Ramos (cell line): ENCODE measurements around the gene SPIN1.
"Not testable (repeated sequence)": the region's sequence is repeated elsewhere in the genome, so short reads cannot be mapped to it uniquely, and the experiment has no call there.

Source experiments
- in situ Hi-C: fragments of 300-500 bp; cut with MboI; formaldehyde crosslinking; loops from one replicate; pipeline ENCODE4 v1.14.3; 2022; ENCODE audit warnings: low sequenced_read_pairs; ENCODE audit not compliant: unreplicated experiment

Gene SPIN1

GRCh38 chr9:88388203-88388885, at the start of gene SPIN1:
Gene SPIN1 (plus strand): TSS chr9:88388444. CDS start chr9:88426540, 38,096 bp downstream.
- in situ Hi-C loops: no loop called here

GRCh38 chr9:88339317-88339716, 48.9 kb upstream of the SPIN1 start:
- in situ Hi-C loops: no loop called here

DNA sequence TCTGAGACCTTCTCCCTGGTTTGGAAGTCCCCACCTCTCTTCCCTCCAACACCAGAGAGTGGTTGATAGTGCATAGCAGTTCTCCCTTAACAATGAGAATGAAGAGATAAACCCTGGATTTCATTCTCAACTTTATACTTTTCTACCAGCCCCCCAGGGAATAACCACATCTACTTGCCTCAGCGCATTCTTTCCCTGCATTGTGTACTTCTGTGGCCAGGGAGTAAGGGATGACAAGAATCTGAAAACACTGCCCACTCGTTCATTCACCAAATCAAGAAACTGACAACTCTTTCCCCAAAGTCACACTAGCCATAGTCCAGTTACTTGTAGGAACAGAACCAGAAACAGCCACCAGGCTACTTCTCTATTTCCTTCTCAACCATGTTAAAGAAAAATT, 46.0 kb upstream of the SPIN1 start:
- in situ Hi-C loops: no loop called here

GRCh38 chr9:88344013-88344412, 44.2 kb upstream of the SPIN1 start:
- in situ Hi-C loops: no loop called here

DNA sequence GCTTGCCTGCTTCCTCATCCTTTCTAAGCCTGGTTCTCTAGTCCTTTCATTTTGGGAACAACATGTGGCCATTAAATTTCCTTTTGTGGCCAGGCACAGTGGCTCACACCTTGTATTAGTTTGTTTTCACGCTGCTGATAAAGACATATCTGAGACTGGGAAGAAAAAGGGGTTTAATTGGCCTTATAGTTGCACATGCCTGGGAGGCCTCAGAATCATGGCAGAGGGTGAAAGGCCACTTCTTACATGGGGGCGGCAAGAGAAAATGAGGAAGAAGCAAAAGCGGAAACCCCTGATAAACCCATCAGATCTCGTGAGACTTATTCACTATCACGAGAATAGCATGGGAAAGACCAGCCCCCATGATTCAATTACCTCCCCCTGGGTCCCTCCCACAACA, 37.9 kb upstream of the SPIN1 start:
- in situ Hi-C loops: not testable (repeated sequence)

GRCh38 chr9:88355166-88355565, 33.1 kb upstream of the SPIN1 start:
- in situ Hi-C loops: no loop called here

DNA sequence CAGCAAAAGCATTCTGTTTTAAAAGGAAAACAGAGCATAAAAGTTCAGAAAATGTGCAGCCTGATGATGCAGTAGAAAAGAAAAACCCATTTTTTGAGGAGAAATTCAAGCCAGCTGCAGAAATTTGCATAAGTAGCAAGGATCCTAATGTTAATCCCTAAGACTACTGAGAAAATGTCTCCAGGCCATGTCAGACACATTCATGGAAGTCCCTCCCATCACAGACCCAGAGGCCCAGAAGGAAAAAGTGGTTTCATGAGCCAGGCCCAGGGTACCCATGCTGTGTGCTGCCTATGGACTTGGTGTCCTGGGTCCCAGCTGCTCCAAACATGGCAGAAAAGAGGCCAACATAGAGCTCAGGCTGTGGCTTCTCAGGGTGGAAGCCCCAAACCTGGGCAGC, 31.0 kb upstream of the SPIN1 start:
- in situ Hi-C loops: not testable (repeated sequence)

DNA sequence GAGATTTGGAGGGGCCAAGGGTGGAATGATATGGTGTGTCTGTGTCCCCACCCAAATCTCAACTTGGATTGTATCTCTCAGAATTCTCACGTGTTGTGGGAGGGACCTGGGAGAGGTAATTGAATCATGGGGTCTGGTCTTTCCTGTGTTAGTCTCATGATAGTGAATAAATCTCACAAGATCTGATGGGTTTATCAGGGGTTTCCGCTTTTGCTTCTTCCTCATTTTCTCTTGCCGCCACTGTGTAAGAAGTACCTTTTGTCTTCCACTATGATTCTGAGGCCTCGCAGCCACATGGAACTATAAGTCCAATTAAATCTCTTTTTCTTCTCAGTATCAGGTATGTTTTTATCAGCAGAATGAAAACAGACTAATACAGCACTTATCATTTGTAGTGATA, 29.5 kb upstream of the SPIN1 start:
- in situ Hi-C loops: no loop called here

GRCh38 chr9:88359974-88360373, 28.3 kb upstream of the SPIN1 start:
- in situ Hi-C loops: no loop called here

DNA sequence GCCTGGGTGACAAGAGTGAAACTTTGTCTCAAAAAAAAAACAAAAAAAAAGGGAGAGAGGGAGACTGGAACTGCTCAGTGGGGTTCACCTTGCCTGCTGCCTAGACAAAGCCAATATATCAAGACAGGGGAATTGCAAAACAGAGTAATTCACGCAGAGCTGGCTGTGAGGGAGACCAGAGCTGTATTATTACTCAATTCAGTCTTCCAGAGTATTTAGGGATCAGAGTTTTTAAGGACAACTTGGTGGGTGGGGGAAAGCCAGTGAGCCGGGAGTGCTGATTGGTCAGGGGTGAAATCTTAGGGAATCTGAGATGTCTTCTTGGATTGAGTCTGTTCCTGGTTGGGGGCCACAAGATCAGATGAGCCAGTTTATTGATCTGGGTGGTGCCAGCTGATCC, 25.6 kb upstream of the SPIN1 start:
- in situ Hi-C loops: no loop called here

DNA sequence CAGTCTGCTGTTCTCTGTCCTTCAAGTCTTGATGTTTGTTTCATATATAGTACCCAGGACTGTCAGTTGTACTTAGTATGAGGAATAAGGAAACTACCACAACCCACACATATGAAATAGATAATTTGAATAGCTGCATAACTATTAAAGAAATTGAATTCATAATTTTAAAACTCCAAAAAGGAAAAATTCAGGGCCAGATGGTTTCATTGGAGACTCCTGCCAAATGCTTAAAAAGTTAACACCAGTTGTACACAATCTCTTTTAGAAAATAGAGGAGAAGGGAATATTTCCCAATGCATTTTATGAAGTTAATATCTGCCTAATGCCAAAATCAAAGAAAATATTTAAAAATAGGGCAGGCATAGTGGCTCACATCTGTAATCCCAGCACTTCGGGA, 24.6 kb upstream of the SPIN1 start:
- in situ Hi-C loops: no loop called here

- in situ Hi-C loops: no loop called here
Observed at GRCh38 chr9:88364706-88365105, 23.5 kb upstream of the SPIN1 start.

- in situ Hi-C loops: no loop called here
Observed at GRCh38 chr9:88370346-88370745, 17.9 kb upstream of the SPIN1 start.

- in situ Hi-C loops: no loop called here
Observed at GRCh38 chr9:88372103-88372654, 16.1 kb upstream of the SPIN1 start.

DNA sequence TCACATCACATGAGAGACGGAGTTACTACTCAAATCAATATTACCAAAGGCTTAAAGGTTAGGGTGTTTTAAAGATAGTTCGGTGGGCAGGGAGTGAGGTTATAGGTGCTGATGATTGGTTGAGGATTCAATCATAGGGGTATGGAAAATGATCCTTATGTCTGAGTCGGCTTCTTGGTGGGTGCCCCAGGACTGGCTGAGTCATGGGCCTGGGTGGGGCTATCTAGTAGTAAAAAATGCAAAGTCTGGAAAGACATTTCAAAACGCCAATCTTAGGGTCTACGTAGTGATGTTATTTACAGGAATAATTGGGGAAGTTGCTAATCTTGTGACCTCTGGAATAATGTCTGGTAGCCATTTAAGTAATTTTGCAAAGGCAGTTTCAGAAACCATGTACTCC, 15.2 kb upstream of the SPIN1 start:
- in situ Hi-C loops: no loop called here

- in situ Hi-C loops: no loop called here
Observed at GRCh38 chr9:88378317-88378716, 9.9 kb upstream of the SPIN1 start.

DNA sequence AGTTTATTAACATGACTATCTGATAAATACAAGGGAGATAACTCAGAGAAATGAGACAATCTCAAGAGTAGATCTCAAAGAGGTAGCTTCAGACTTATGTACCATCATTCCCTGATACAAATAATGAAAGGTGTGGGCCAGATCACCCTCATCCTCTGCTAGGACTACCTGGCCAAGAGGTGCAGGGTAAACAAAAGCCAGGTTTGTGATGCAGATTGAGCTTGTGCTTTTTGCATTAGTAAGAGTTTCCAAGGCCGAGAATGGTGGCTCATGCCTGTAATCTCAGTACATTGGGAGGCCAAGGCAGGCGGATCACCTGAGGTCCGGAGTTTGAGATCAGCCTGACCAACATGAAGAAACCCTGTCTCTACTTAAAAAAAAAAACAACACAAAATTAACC, 8.9 kb upstream of the SPIN1 start:
- in situ Hi-C loops: no loop called here

- in situ Hi-C loops: no loop called here
Observed at GRCh38 chr9:88380118-88380517, 8.1 kb upstream of the SPIN1 start.

- in situ Hi-C loops: not testable (repeated sequence)
Observed at GRCh38 chr9:88381322-88381721, 6.9 kb upstream of the SPIN1 start.

DNA sequence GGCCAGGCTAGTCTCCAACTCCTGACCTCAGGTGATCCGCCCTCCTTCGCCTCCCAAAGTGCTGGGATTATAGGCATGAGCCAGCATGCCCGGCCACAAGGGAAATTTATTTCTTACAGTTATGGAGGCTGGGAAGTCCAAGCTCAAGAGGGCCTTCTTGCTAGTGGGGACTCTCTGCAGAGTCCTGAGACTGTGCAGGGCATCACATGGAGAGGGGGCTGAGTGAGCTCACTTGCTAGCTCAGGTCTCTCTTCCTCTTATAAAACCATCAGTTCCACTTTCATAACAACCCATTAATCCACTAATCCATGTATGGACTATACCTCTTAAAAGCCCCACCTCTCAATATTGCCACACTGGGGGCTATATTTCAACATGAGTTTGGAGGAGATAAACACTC, 5.1 kb upstream of the SPIN1 start:
- in situ Hi-C loops: no loop called here

GRCh38 chr9:88386137-88386536, 2.1 kb upstream of the SPIN1 start:
- in situ Hi-C loops: not testable (repeated sequence)

- in situ Hi-C loops: no loop called here
Observed at GRCh38 chr9:88387036-88387551, 1.1 kb upstream of the SPIN1 start.
